ES-I3 (cell line): Measurements from ENCODE around the gene SHISA4.
A peak's percentile ranks its signal among the peaks of the same experiment; 100 is the strongest.

ENCODE experiments used
- H3K36me3 ChIP-seq: 2 replicates; pipeline ENCODE4 v1.6.1; 2013; ENCODE audit warnings: mild to moderate bottlenecking, low read length, control low read depth, moderate library complexity; ENCODE audit not compliant: insufficient read depth
- H3K4me1 ChIP-seq: 2 replicates; pipeline ENCODE4 v1.6.1; 2013; ENCODE audit warnings: mild to moderate bottlenecking, control low read depth, low read length; ENCODE audit not compliant: insufficient read depth
- H3K9ac ChIP-seq: 2 replicates; pipeline ENCODE4 v1.6.1; 2013; ENCODE audit warnings: low read depth, mild to moderate bottlenecking, low read length, moderate library complexity
- H3K9me3 ChIP-seq: 2 replicates; pipeline ENCODE4 v1.6.1; 2013; ENCODE audit warnings: mild to moderate bottlenecking, low read length, moderate library complexity; ENCODE audit not compliant: control insufficient read depth, insufficient read depth

Gene SHISA4

GRCh38 chr1:201889090-201889968, 631 bp downstream of the SHISA4 start:
- Histone ChIP-seq H3K9me3 (no peaks in the 10 kb centered on the region), H3K36me3 (no peaks in the 10 kb centered on the region), H3K9ac (peak overlapping the region; percentile 80), H3K4me1 (peaks cover 14% of the 10 kb centered on the region)

DNA sequence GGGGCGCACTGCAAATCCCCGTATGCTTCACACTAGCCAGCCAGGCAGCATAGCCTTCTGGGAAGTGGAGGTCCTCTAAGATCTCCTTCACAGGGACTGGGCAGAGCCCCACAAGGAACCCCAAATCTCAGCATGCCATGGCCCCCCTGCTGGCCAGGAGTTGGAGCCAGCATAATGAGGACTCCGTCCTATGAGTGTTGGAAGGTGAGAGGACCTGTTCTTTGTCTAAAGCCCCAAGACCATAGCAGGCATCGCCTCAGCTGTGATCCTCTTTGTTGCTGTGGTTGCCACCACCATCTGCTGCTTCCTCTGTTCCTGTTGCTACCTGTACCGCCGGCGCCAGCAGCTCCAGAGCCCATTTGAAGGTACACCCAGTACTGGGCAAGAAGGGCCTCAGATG, 1.5 kb downstream of the SHISA4 start:
- H3K9me3 ChIP-seq = no peaks in the 10 kb centered on the region
- no peak overlapping the region for H3K9ac ChIP-seq
- peaks cover 18% of the 10 kb centered on the region for H3K4me1 ChIP-seq
- H3K36me3 ChIP-seq = no peaks in the 10 kb centered on the region

- no peak overlapping the region for H3K9ac ChIP-seq
- no peaks in the 10 kb centered on the region for H3K9me3 ChIP-seq
- no peaks in the 10 kb centered on the region for H3K36me3 ChIP-seq
- peaks cover 15% of the 10 kb centered on the region for H3K4me1 ChIP-seq
These were observed 2.2 kb downstream of the SHISA4 start for GRCh38 chr1:201890806-201891450.

- H3K36me3 ChIP-seq = no peaks in the 10 kb centered on the region
- no peak overlapping the region for H3K9ac ChIP-seq
- H3K9me3 ChIP-seq = no peaks in the 10 kb centered on the region
- peaks cover 15% of the 10 kb centered on the region for H3K4me1 ChIP-seq
These were observed 2.9 kb downstream of the SHISA4 start for GRCh38 chr1:201891451-201892045.

DNA sequence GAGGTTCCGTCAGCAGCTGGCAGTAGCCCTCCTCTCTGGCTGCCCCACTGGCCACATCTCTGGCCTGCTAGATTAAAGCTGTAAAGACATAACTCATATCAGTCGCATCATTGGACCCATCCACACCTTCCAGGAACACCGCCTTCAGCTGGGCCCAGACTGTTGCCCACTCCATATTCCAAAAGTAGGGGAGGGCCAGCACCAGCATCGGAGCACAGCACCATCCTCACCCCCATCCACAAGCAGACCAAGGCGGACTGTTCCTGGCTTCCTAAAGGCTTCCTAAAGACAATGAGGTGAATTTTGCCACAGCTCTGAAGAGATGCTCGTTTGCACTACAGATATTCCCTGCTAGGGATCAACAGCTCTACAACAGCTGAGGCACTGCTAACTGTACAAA, 3.5 kb downstream of the SHISA4 start:
- peaks cover 20% of the 10 kb centered on the region for H3K4me1 ChIP-seq
- no peaks in the 10 kb centered on the region for H3K36me3 ChIP-seq
- no peak overlapping the region for H3K9ac ChIP-seq
- H3K9me3 ChIP-seq = no peaks in the 10 kb centered on the region

- Histone ChIP-seq H3K9me3 (no peaks in the 10 kb centered on the region), H3K9ac (no peak overlapping the region), H3K4me1 (peaks cover 20% of the 10 kb centered on the region), H3K36me3 (no peaks in the 10 kb centered on the region)
These were observed 4.7 kb downstream of the SHISA4 start for GRCh38 chr1:201893431-201893830.

DNA sequence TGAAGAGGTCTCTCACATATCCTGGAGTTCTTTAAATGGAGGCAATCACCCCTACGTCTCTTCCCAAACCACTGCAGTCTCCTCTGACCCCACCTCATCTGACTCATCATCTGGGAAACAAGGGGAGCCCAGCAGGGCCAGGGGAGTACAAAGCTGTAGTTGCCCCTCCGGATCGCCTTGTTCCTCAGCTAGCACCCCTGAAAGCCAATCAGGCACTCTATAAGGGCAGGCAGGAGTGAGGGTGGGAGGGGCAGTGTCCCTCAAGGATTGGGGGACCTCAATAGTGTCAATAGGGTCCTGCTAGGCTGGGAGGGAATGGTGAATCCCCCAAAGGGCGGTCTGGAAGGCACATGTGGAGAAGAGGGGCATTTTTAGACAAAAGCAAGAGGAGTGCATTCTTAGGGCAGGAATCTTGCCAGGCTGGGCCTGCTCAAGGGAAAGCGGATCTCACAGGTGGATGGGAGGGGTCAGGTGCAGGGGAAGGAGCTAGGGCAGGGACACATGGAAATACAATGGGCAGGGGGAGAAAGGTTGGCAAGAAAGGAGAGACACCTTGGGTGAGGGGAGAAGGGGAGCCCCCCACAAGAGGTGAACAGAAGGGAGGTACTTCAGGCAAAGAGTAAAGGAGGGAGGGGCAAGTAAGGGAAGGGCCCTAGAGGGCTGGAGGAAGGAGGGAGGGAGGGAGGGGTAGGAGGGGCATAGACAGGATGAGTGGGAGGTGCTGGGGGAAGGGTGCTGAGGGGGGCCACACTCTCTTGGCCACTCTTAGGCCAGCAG, 5.8 kb downstream of the SHISA4 start:
- Histone ChIP-seq H3K9me3 (no peaks in the 10 kb centered on the region), H3K36me3 (no peaks in the 10 kb centered on the region)

DNA sequence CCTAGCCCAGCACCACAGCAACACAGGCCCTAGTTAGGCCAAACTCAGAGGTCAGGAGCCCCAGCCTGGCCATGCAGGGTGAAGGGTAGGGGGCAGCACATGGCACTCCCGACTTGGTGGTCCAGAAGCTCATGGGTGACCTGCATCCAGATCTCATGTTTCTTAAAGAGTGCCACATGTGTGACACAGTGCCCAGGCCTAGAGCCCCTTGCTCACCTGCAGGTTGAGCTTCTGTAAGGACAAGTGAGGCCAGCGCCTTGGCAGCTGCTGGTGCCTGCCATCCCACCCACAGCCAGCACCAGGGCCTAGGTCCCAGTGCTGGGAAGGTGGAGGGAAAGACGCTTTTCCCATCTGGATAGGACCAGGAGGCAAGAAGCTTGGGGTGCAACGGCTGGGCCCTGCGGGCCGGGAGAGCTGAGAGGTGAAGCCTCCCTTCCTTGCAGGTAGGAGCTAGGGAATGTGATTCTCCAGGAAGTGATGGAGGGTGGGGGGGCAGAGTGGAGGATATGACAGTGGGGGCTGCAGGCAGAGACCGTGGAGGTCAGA, 6.5 kb downstream of the SHISA4 start:
- H3K36me3 ChIP-seq = no peaks in the 10 kb centered on the region
- no peak overlapping the region for H3K9ac ChIP-seq
- H3K9me3 ChIP-seq = no peaks in the 10 kb centered on the region
- peaks cover 20% of the 10 kb centered on the region for H3K4me1 ChIP-seq

More for the DNA sequence above, 5.8 kb downstream of the SHISA4 start:
- H3K4me1 ChIP-seq = peaks cover 20% of the 10 kb centered on the region
- H3K9ac ChIP-seq = no peak overlapping the region

DNA sequence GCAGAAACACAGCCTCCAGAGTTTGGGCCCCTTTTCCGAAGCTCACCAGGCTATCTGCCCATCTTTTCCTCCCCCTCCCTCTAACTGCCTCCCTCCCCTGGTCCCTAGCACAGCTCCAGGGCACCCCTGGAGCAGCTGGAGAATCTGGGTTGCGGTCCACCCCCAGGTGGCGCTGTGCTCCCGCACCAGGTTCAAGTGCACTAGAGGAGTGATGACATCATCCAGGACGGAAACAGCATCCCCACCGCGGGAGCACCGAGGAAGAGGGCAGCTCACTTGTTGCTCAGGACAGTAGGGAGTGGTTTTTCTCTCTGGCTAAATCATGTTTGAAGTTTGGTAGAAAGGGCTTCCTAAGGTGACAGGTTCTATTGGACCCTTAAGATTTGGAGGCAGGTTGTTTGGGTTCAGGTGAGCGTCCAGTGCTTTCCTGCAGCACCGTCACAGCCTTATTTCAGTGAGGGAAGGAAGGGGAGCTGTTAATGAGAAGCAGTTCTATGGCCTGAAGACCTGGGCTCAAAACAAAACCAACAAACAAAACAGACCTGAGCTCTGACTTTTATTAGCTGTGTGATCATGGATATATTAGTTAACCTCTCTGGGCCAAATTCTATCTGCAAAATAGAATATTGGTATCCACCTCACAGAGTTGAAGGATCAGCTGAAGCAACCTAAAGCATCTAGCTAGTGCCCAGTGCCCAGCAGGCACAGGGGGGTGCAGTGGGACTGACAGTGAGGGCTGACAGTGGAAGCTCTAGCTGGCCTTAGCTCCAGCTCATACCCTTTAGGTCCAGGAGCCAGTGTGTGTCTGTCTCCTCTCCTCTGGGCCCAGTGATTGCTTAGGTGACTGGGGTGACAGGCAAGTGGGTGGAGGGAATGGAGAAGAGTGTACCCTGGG, 7.5 kb downstream of the SHISA4 start:
- Histone ChIP-seq H3K9me3 (no peaks in the 10 kb centered on the region), H3K4me1 (peaks cover 20% of the 10 kb centered on the region), H3K36me3 (no peaks in the 10 kb centered on the region), H3K9ac (no peak overlapping the region)

GRCh38 chr1:201896951-201897391, 8.3 kb downstream of the SHISA4 start:
- peaks cover 20% of the 10 kb centered on the region for H3K4me1 ChIP-seq
- no peaks in the 10 kb centered on the region for H3K36me3 ChIP-seq
- H3K9ac ChIP-seq = no peak overlapping the region
- H3K9me3 ChIP-seq = no peaks in the 10 kb centered on the region

- peaks cover 20% of the 10 kb centered on the region for H3K4me1 ChIP-seq
- no peaks in the 10 kb centered on the region for H3K9me3 ChIP-seq
- H3K9ac ChIP-seq = no peak overlapping the region
- H3K36me3 ChIP-seq = no peaks in the 10 kb centered on the region
These were observed 9.7 kb downstream of the SHISA4 start for GRCh38 chr1:201898240-201898894.

- Histone ChIP-seq H3K9me3 (no peaks in the 10 kb centered on the region), H3K9ac (no peak overlapping the region), H3K36me3 (no peaks in the 10 kb centered on the region), H3K4me1 (peaks cover 19% of the 10 kb centered on the region)
These were observed 10.3 kb downstream of the SHISA4 start for GRCh38 chr1:201898992-201899391.
